H1 (cell line): ENCODE results near the gene TAF1B. TPM values are rescaled to one million over a fixed set of nuclear protein-coding genes. Genes with fewer than 3 reads are reported as not detected.

Source experiments
- ASH2L ChIP-seq: fragments of 200-600, 300-600 bp; sonication (generic); IDR thresholded peaks from one replicate; pipeline ENCODE4 v1.7.1; 2017; ENCODE audit warnings: low read length
- ATF3 ChIP-seq: IDR thresholded peaks from 2 replicates; pipeline ENCODE4 v1.6.1; 2011; ENCODE audit warnings: low read depth, mild to moderate bottlenecking, low read length; ENCODE audit not compliant: insufficient read depth
- JUND ChIP-seq: IDR thresholded peaks from 2 replicates; pipeline ENCODE4 v1.6.1; 2011; ENCODE audit warnings: mild to moderate bottlenecking, improper control_type of control experiment, low read length
- MAFK ChIP-seq: IDR thresholded peaks from 2 replicates; pipeline ENCODE4 v1.6.1; 2012; ENCODE audit warnings: low read depth, mild to moderate bottlenecking, improper control_type of control experiment, low read length
- NANOG ChIP-seq: IDR thresholded peaks from 2 replicates; pipeline ENCODE4 v1.6.1; 2011; ENCODE audit warnings: low read length, low read depth, mild to moderate bottlenecking, inconsistent platforms; ENCODE audit not compliant: insufficient read depth, poor library complexity, severe bottlenecking
- RXRA ChIP-seq: IDR thresholded peaks from 2 replicates; pipeline ENCODE4 v1.6.1; 2011; ENCODE audit warnings: low read depth, mild to moderate bottlenecking, low read length, moderate library complexity; ENCODE audit not compliant: insufficient read depth
- SIX5 ChIP-seq: IDR thresholded peaks from 2 replicates; pipeline ENCODE4 v1.6.1; 2011; ENCODE audit warnings: mild to moderate bottlenecking, low read depth, low read length
- SUZ12 ChIP-seq: fragments of 200-600 bp; sonication (generic); IDR thresholded peaks from 2 replicates; pipeline ENCODE4 v1.6.1; 2012; ENCODE audit warnings: mild to moderate bottlenecking, inconsistent platforms, low read length, moderate library complexity, mixed read lengths
- TEAD4 ChIP-seq: IDR thresholded peaks from 2 replicates; pipeline ENCODE4 v1.6.1; 2012; ENCODE audit warnings: low read depth, low read length, inconsistent platforms, mixed read lengths
- polyA plus RNA-seq, 7 experiments: library from polyadenylated mRNA; depleted of rRNA in 3 of 7; stranded (reverse) in 5 of 7; unstranded in 2 of 7; fragments of >200 nt in 5 of 7; fragments of 200-250 nt in 2 of 7; gene quantifications; 1 replicate in 5 of 7; 2 replicates in 1 of 7; 4 replicates in 1 of 7; pipeline versions ENCODE4 v1.2.1 to v1.2.3, GENCODE V29; 2011 to 2013; ENCODE audit warnings: missing spikeins in 2 of 7, mixed read lengths in 2 of 7
- total RNA-seq: library from RNA; stranded (reverse); fragmentation: NEBNext Ultra II Directional; extraction: Animal tissue kit (Norgen Biotek cat#: 25700); gene quantifications from 2 replicates; pipeline ENCODE4 v1.2.1, GENCODE V29; 2021
- TF ChIP-seq, protein P1 (sequence below): fragments of 300-600 bp; sonication (generic); IDR thresholded peaks from 2 replicates; pipeline ENCODE4 v1.7.1; 2012; ENCODE audit warnings: low read length, moderate library complexity, mild to moderate bottlenecking, inconsistent platforms; ENCODE audit not compliant: insufficient replicate concordance

TAF1B gene
- total and polyA plus RNA-seq, 2 of the 8 experiments (the other 6 are each of a cell fraction or from before 2014, with no cell fraction given) = 6.6 to 25.2 TPM

DNA sequence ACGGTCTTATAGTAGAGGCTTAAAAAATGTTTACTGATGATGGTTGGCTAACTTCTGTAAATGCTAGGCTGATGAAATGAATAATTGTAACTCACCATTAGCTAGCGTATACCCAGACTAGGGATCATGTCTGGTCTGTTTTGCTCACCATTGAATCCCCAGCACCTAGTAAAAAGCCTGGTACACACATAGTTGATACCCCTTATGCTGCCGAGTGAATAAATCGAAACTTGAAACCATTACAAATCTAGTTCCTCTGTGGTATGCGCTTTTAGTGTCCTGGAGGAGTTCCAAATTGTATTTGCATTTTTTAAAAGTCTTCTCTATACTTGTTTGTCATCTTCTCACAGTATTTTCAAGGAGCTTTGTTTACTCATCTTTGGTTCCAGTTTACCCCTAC lies 1.3 kb downstream of the TAF1B start (continued):
- TF ChIP-seq, protein P1, sequence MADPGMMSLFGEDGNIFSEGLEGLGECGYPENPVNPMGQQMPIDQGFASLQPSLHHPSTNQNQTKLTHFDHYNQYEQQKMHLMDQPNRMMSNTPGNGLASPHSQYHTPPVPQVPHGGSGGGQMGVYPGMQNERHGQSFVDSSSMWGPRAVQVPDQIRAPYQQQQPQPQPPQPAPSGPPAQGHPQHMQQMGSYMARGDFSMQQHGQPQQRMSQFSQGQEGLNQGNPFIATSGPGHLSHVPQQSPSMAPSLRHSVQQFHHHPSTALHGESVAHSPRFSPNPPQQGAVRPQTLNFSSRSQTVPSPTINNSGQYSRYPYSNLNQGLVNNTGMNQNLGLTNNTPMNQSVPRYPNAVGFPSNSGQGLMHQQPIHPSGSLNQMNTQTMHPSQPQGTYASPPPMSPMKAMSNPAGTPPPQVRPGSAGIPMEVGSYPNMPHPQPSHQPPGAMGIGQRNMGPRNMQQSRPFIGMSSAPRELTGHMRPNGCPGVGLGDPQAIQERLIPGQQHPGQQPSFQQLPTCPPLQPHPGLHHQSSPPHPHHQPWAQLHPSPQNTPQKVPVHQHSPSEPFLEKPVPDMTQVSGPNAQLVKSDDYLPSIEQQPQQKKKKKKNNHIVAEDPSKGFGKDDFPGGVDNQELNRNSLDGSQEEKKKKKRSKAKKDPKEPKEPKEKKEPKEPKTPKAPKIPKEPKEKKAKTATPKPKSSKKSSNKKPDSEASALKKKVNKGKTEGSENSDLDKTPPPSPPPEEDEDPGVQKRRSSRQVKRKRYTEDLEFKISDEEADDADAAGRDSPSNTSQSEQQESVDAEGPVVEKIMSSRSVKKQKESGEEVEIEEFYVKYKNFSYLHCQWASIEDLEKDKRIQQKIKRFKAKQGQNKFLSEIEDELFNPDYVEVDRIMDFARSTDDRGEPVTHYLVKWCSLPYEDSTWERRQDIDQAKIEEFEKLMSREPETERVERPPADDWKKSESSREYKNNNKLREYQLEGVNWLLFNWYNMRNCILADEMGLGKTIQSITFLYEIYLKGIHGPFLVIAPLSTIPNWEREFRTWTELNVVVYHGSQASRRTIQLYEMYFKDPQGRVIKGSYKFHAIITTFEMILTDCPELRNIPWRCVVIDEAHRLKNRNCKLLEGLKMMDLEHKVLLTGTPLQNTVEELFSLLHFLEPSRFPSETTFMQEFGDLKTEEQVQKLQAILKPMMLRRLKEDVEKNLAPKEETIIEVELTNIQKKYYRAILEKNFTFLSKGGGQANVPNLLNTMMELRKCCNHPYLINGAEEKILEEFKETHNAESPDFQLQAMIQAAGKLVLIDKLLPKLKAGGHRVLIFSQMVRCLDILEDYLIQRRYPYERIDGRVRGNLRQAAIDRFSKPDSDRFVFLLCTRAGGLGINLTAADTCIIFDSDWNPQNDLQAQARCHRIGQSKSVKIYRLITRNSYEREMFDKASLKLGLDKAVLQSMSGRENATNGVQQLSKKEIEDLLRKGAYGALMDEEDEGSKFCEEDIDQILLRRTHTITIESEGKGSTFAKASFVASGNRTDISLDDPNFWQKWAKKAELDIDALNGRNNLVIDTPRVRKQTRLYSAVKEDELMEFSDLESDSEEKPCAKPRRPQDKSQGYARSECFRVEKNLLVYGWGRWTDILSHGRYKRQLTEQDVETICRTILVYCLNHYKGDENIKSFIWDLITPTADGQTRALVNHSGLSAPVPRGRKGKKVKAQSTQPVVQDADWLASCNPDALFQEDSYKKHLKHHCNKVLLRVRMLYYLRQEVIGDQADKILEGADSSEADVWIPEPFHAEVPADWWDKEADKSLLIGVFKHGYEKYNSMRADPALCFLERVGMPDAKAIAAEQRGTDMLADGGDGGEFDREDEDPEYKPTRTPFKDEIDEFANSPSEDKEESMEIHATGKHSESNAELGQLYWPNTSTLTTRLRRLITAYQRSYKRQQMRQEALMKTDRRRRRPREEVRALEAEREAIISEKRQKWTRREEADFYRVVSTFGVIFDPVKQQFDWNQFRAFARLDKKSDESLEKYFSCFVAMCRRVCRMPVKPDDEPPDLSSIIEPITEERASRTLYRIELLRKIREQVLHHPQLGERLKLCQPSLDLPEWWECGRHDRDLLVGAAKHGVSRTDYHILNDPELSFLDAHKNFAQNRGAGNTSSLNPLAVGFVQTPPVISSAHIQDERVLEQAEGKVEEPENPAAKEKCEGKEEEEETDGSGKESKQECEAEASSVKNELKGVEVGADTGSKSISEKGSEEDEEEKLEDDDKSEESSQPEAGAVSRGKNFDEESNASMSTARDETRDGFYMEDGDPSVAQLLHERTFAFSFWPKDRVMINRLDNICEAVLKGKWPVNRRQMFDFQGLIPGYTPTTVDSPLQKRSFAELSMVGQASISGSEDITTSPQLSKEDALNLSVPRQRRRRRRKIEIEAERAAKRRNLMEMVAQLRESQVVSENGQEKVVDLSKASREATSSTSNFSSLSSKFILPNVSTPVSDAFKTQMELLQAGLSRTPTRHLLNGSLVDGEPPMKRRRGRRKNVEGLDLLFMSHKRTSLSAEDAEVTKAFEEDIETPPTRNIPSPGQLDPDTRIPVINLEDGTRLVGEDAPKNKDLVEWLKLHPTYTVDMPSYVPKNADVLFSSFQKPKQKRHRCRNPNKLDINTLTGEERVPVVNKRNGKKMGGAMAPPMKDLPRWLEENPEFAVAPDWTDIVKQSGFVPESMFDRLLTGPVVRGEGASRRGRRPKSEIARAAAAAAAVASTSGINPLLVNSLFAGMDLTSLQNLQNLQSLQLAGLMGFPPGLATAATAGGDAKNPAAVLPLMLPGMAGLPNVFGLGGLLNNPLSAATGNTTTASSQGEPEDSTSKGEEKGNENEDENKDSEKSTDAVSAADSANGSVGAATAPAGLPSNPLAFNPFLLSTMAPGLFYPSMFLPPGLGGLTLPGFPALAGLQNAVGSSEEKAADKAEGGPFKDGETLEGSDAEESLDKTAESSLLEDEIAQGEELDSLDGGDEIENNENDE = no peak
- no peak for TF ChIP-seq TEAD4
- no peak for TF ChIP-seq MAFK
- no peak for TF ChIP-seq ASH2L
- no peak for TF ChIP-seq ATF3
- no peak for TF ChIP-seq SIX5
- TF ChIP-seq RXRA = no peak
- TF ChIP-seq NANOG = no peak
- no peak for TF ChIP-seq SUZ12
- no peak for TF ChIP-seq JUND
